Activated CD4-positive, alpha-beta T cell treated with anti-CD3 and anti-CD28 coated beads, Interleukin-2, amount 50 U/mL, for 24 hours (primary cell): ENCODE data around the gene MEIOSIN.
A peak's percentile ranks its signal among the peaks of the same experiment; 100 is the strongest.

ENCODE experiments used
- DNase-seq, 2 donors: peaks; one replicate each; pipeline ENCODE4 v3.0.0-alpha.2; 2020; ENCODE audit warnings: low read depth in 1 of 2, low spot score in 1 of 2

The MEIOSIN gene

GRCh38 chr19:45764945-45765701 is 31.9 kb downstream of the MEIOSIN start:
- DNase-seq, result no peak

DNA sequence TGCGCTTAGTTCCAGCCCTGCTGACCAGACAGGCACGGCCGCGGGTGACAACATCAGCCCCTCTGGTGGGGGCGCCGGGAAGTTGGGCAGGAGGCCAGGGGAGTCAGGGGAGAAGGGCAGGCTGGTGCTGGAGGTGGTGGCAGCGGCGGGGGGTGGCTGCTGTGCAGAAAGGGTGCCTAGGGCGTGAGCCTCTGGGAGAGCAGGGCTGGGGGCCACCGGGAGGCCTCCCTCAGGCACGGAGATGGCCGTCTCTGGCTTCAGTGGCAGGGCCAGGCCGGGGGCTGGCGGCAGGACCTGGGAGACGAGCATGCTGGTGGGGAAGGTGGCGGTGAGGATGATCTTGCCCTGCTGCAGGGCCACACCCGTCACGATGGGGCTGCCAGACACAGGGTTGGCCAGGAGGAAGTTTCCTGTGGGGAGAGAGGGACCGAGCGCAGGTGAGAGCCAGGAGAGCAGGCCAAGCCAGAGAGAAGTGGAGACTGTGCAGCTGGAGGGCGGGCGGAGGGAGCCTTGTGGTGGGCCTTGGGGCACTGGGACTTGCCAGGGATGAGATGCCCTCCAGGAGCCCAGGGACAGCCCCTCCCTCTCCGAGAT is 32.6 kb downstream of the MEIOSIN start:
- DNase-seq, result no peak

GRCh38 chr19:45766296-45766868 is 33.1 kb downstream of the MEIOSIN start:
- DNase-seq, result no peak

DNA sequence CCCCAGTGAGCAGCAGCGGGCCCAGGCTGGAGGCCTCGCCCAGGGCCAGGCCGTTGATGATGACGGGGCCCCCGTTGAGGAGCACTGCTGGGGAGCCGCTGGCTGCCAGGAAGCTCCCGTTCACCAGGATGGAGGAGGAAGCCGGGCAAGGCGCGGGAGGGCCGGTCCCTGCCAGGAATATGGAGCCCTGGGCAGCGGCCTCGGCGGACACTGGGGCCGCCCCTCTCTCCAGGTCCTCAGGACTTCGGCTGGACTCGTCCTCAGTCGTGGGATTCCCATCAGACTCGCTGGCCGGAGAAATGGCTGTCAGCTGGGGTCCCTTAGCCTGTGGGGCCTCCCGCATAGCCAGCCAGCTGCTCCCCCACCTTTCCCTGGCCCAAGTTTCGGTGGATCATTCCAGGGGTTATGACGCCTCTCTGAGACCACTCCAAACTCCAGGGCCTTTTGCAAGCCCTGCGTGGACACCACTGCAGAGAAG is 33.7 kb downstream of the MEIOSIN start:
- DNase-seq, result no peak

GRCh38 chr19:45767410-45767880 is 34.2 kb downstream of the MEIOSIN start:
- no peak for DNase-seq

DNA sequence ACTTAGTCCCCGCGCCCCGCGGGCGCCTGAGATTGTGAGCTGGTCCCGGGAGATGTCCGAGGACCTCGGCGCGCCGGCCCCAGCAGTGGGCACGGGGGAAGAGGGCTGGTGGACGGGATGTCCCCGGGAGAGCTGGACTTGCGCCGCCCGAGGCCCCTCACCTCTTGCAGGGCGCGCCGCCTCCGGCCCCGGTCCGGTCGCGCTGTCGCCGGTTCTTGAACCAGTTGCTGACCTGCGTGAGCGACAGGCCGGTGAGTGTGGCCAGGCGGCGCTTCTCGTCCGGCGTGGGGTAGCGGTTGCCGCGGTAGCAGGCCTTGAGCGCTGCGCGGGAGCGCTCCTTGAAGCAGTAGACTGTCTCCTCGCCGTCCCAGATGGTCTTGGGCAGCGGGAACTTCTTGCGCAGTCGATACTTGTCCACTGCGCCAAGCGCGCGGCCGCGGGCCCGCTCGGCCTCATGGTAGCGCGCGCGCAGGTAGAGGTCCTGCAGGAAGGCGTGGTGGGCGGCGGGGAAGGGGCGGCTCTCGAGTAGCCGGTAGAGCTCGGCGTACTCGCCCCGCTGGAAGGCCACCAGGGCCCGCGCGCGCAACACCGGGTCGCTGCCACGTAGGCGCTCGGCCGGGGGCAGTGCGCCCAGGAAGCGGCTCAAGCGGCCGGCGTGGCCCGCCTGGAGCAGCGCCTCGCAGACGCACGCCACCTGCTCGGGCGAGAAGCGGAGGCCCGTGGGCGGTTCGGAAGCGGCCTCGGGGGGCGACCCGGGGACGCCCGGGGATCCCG is 34.8 kb downstream of the MEIOSIN start:
- no peak for DNase-seq

- DNase-seq, result no peak
Observed at GRCh38 chr19:45768655-45768983, 35.4 kb downstream of the MEIOSIN start.

GRCh38 chr19:45768984-45769782 is 35.9 kb downstream of the MEIOSIN start, which contains the start of gene SIX5:
SIX5 (minus strand) TSS chr19:45769252; CDS start chr19:45768844, 408 bp downstream.
- DNase-seq, result peak; percentile 84 to 89

- DNase-seq, result no peak
Observed at GRCh38 chr19:45769821-45770191, 36.6 kb downstream of the MEIOSIN start.

GRCh38 chr19:45770192-45771101 is 37.2 kb downstream of the MEIOSIN start:
- DNase-seq, result peak; percentile 79 to 85

DNA sequence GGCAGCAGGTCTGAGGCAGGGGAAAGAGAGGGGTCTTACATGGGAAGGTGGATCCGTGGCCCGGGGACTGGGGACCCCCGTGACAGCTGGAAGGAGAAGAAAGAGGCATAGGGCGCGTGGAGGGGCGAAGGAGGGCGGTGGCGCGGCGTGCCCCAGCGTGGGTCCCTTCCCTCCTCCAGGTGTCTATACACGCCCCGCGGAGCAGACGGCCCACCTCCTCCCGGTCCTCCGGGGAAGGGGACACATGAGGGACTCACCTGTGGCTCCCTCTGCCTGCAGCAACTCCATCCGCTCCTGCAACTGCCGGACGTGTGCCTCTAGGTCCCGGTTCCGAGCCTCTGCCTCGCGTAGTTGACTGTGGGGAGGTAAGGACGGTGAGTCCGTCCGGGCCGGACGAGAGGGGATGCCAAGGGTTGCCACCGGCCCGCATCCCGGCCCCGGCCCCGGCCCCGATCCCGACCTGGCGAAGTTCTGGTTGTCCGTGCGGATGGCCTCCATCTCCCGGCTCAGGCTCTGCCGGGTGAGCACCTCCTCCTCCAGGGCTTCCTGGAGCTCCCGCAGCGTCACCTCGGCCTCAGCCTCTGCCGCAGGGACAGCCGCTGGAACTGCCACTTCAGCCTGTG is 38.2 kb downstream of the MEIOSIN start:
- no peak for DNase-seq

GRCh38 chr19:45772130-45772840 is 39.0 kb downstream of the MEIOSIN start:
- no peak for DNase-seq

DNA sequence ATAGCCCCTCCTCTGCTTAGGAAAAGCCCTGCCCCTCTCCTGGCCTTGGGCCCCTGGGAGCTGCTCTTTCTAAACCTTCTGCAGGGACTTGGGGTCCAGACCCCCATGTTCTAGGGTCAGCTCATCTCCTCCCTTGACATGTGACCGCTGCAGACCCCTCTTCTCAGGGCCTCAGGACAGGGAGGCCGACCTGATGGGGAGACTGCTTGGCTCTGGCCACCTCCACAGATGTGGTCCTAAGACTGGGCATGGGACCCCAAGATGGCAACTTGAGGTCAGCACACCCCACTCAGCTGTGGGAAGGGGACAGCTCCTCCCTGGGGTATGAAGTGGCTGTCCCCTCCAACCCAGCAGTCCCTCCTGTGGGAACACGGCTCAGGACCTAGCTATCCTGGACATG is 39.7 kb downstream of the MEIOSIN start:
- DNase-seq, result no peak

DNA sequence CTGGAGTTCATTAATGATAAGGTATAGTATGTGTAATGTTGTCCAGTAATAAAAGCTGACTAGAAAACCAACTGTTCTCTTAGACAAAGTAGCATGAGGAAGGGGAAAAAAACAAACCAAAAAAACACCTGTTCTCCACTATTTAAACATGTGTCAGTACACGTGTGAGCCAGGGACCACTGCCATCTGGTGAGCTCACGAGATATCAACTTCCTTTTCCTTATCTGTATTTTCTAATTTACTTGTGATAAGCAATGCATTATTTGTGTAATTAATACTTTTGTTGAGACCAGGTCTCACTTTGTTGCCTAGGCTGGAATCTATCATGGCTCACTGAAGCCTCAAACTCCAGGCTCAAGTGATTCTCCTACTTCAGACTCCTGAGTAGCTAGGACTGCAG is 40.1 kb downstream of the MEIOSIN start:
- no peak for DNase-seq

GRCh38 chr19:45774765-45775164 is 41.5 kb downstream of the MEIOSIN start:
- DNase-seq, result no peak

DNA sequence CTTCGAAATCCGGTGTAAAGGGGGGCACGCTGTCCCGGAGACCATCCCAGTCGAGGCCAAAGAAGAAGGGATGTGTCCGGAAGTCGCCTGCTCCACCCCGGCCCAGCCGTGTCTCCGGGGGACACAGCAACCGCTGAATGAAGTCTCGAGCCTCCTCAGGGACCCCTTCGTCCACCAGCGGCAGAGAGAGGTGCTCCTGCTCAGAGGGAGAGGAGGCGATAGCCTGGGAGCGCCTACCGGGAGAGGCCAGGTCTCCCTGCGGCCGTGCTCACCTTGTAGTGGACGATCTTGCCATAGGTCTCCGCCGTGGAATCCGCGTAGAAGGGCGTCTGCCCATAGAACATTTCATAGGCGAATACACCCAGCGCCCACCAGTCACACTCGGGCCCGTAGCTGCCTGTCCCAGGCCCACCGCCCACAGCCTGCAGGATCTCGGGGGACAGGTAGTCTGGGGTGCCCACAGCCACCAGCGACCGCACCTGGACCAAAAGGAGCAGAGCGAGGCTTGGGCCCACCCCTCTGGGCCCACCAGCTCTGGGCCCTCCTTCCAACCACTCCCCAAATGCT is 44.2 kb downstream of the MEIOSIN start:
- no peak for DNase-seq

DNA sequence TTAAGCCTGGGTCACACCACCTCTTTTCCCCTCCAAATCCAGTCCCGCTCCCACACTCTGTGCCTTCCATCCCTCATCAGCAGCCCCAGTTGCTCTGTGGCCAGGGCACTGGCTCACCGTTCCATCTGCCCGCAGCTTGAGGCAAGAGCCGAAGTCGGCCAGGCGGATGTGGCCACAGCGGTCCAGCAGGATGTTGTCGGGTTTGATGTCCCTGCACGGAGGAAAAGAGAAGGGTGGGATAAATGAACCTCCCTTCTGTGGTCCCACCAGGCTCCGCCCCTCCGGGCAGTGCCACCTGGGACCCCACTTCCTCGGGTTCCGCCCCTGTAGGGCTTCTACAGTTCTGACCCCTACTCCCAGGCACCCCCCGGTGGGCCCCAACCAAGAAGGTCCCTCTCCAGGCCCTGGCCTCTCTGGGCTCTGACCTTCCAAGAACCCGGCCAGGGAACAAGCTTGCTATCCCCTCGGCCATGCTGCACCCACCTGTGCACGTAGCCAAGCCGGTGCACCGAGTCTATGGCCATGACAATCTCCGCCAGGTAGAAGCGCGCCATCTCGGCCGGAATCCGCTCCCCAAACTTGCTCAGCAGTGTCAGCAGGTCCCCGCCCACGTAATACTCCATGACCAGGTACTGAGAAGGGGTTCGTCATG is 44.9 kb downstream of the MEIOSIN start:
- no peak for DNase-seq
